ENCODE results near the gene EVC. TPM values are rescaled to one million over a fixed set of nuclear protein-coding genes. Genes with fewer than 3 reads are reported as not detected.
"Not testable (repeated sequence)": the region's sequence is repeated elsewhere in the genome, so short reads cannot be mapped to it uniquely, and the experiment has no call there.

Gene EVC
- polyA plus RNA-seq, 3 donors: 4.0 to 6.2 (median 4.0) TPM

DNA sequence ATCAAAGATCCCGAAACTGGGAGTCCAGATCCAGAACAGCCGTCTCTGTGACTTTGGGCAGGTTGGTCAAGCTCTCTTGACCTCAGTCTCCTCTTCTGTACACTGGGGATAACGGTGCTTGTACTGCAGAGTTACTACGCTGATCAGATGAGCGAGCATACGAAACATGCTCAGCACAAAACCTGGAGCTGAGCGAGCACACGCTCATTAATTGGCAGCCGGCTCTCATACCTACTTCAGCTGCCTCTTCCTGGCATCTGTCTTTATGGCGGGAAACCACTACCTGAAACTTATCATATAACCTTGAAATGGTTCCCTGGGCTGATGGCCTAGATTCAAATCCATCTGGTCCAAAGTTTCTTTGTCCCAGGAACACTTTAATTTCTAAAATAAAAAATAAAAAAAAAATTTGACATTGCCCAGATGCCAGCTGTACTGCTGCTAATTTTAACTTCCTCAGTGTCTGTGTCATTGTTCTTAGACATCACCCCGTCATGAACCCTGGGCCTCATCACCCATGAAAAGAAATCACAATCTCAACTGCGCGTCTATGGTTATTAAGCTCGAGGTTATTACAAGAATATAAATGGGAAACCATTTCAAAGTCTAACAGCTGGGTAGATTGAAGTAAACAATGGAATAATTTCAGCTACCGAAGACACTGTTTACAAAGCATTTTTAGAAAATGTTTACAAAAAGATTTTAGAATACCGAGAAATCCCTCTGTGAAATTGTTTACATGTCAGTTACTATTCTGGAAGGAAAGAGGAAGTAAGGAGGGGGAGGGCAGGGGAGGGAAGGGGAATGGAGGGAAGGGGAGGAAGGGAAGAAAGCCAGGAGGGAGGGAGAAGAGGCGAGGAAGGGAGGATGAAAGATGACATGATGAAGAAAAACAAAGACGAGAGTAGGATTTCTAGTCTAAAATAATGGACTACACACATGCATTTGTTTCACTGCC, 132.9 kb downstream of the EVC start:
- WGBS, 3 donors: 63 to 70% (median 68%) methylated on average over 18 of the region's 18 CpGs
- no peak overlapping the region for H3K27ac ChIP-seq (ENCODE audit: low read depth, low read length)

DNA sequence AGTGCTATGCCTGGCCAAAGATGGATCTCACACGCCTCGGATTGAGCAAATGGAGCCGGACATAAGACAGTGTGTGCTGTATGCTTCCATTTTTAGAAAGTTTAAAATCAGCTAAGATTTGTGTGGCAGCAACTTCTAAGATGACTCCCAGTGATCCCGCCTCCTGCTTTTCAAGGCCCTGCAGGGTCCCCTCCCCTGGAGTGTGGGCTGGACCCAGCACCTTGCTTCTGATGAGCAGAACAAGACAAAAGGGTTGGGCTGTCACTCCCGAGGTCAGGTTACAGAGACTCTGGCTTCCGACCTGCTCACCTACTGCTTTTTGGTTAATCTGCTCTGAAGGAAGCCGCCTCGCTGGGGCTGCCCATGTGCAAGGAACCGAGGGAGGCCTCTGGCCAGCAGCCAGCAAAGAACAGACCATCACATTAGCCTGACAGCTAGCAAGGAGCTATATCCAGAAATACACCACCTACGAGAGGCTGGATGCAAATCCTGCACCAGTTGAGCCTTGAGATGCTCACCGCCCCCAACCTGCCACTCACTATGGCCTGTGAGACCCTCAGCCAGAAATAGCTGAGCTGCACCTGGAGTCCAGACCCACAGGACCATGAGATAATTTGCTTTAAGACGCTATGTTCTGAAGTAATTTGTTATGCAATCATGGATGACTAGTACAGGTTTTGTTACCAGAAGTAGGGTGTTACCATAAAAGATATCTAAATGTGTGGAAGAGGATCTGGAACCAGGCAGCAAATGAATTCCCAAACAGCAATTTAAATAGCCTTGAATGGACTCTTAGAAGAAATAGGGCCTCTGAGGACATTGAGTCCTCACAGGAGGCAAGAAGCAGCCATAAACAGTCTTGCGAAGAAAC, 134.3 kb downstream of the EVC start:
- no peak overlapping the region for H3K27ac ChIP-seq (ENCODE audit: low read depth, low read length)
- WGBS, 3 donors: 57 to 79% (median 76%) methylated on average over 13 of the region's 13 CpGs

DNA sequence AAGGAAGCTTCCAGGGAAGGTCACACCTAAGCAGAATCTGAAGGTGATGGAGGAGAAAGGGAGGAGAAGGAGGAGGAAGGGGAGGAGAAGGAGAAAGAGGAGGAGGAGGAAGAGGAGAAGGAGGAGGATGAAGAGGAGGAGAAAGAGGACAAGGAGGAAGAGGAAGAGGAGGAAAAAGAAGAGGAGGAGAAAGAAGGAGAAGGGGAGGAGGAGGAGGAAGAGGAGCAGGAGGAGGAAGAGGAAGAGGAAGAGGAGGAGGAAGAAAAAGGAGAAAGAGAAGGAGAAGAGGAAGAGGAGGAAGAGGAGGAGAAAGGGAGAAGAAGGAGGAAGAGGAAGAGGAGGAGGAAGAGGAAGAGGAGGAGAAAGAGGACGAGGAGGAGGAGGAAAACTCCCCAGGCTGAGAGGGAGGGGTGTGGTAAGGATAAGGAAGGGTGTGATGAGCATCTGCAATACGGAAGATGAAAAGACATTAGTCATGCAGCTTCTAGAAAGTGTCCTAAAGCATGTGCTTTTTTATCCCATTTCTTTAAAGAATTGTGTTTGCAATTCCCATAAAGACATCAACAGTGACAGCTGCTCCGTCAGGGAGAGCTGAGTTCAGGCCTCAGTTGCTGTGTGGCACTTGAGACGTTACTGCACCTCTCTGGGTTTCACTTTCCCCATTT, 140.8 kb downstream of the EVC start:
- H3K27ac ChIP-seq (ENCODE audit: low read depth, low read length): no peak overlapping the region
- 62 to 72% (median 68%) methylated on average over 4 of the region's 4 CpGs for WGBS, 3 donors

DNA sequence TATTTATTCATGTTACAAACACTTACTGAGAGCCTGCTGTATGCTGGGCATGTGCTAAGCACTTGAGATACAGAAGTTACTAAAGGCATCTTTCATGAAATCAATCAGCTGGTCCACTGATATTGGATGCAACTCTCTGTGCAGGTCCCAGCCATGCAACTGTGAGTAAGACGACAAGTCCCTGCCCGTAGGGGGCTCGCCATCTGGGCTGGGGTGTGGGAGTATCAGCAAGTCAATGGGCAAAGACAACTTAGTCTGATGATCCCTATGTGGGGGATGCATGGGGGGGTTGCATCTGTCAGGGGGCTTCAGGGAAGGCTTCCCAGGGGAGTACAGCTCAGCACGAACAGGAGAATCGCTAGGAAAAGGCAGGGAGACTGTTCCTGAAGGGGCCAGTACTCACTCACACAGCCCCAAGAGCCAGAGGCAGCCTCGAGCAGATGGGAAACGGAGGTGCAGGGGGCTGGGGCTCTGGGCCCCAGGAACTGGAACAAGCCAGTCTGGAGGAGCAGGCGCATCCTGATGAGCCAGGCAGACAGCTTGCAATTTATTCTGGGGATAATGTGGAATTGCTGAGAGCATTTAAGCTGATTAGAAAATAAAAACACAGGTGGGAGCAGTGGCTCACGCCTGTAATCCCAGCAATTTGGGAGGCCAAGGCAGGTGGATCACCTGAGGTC, 141.7 kb downstream of the EVC start:
- no peak overlapping the region for H3K27ac ChIP-seq (ENCODE audit: low read depth, low read length)
- WGBS, 3 donors: 68 to 87% (median 86%) methylated on average over 9 of the region's 9 CpGs

DNA sequence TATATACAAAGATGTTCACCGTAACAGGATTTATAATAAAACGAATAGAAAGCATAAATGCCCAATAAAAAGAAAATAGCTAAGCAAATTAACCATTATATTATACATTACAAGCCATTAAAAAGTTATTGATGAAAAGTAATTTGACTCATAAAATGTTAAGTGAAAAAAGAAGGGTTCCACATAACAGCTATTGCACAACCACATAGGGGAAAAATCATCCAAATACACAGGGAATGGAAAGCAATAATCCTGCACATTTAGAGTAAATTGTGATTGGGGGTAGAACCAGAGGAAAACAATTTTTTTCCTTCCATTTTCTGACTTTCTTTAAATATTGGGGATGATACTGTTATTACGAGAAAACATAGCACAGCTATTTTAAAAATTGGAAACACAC, 143.9 kb downstream of the EVC start:
- WGBS, 3 donors: 82 to 93% (median 91%) methylated on average over 3 of the region's 3 CpGs
- no peak overlapping the region for H3K27ac ChIP-seq (ENCODE audit: low read depth, low read length)

DNA sequence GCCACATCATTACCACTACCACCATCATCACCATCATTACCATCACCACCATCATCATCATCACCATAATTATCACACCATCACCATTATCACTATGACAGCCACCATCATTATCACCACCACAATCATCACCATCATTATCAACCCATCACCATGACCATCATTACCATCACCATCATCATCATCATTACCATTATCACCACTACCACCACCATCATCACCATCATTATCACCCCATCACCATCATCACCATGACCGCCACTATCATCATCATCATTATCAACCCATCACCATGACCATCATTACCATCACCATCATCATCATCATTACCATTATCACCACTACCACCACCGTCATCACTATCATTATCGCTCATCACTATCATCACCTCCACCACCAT, 145.4 kb downstream of the EVC start:
- not testable (repeated sequence) for H3K27ac ChIP-seq (ENCODE audit: low read depth, low read length)
- 94 to 98% (median 96%) methylated on average over 3 of the region's 3 CpGs for WGBS, 3 donors

DNA sequence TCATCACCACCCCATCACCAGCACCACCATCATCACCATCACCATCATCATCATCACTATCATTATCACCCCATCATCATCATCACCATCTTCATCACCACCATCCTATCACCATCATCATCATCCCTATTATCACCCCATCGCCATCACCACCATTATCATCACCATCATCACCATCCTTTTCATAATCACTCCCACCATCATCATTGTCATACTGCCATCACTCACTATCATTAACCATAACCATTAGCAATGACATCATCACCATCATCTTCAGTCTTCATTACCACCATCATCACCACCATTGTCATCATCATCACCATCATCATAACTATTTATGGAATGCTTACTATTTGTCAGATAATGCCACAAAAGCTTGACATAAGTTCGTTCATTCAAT, 146.2 kb downstream of the EVC start:
- H3K27ac ChIP-seq (ENCODE audit: low read depth, low read length): no peak overlapping the region
- 66 to 94% (median 90%) methylated on average over 2 of the region's 2 CpGs for WGBS, 3 donors

DNA sequence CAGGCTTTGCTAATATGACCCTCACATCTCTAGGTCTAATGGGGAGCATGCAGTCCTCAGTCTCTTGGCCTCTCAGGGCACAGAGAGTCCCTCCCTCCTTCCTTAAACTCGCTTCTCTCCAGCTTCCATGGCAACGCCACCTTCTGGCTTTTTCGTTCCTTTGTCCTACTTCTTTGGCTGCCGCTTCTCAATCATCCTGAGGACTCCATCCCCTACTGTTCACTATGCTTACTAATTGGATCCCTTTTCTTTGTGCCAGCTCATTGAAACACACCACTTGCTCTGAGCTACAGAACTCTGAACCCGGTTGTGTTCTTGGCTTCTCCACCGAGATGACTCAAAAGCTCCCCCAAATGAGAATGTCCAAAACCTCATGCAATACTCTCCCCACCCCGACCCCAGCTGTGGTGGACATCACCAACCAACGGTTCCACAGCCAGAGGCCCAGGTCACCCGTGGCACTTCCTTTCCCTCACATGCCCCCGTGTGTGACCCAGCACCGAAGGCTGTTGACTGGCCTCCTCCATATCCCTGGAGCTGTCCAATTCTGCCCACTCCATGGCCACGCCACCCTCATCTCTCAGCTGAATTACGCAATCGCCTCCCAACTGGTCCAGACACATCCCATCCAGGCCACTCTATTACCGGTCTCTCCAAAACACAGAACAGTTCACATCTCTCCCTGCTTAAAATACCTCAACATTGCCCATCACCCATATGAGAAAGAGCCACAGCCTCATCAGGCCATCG, 147.2 kb downstream of the EVC start:
- 79 to 89% (median 87%) methylated on average over 16 of the region's 16 CpGs for WGBS, 3 donors
- no peak overlapping the region for H3K27ac ChIP-seq (ENCODE audit: low read depth, low read length)

DNA sequence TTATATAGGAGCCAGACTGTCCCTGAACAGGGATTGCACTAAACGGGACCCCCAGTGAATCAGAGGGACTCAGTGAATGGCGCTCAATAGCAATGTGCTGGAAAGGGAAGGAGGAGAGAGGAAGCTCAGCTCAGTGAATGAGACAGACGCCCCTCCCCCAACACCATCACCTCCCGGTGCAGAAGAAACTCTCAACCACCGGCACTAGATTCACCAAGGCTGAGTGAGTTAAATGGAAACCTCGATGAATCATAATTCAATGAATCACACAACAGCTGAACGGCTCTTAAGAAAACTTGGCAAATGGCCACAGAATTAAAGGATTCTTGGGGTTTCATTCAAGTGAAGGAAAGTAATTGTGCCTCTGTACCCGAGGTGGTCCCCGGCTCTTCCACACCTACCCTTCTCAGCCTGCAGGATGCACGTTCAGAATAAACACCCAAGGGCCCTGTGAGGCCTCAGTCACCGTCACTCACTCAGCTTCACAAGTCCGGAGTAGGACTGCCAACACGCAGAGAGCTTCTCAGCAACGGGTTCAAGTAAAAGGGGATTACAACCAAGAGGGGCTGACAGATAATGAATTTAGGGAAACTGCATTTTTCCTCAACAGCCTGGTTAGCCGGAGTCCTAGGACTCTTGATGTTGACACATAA, 152.6 kb downstream of the EVC start:
- no peak overlapping the region for H3K27ac ChIP-seq (ENCODE audit: low read depth, low read length)
- WGBS, 3 donors: 49 to 55% (median 50%) methylated on average over 15 of the region's 15 CpGs

Other genes starting within 250 kb of the EVC start
- gene EVC2, start 2.6 kb upstream of the EVC start, polyA plus RNA-seq: 1 to 10 TPM; 1.3 to 4.7 (median 1.6) TPM
- gene CRMP1, start 181.9 kb downstream of the EVC start, polyA plus RNA-seq: 1 to 10 TPM in 1 of 3 donors, under 1 TPM in 2; 0.22 to 2.2 (median 0.70) TPM

Measured in adipose tissue (tissue), 3 donors.